ENCODE measurements around the gene CX3CR1.

The CX3CR1 gene

GRCh38 chr3:39279745-39280517 is at the start of gene CX3CR1:
Gene CX3CR1, minus strand, starts transcription at chr3:39280036. Its CDS starts 13,527 bp downstream, at chr3:39266509.
- DNase-seq (ENCODE audit: extremely low read depth, low read depth): no peak
- TF ChIP-seq CTCF (IDR thresholded peaks at IDR 0.05; ENCODE audit: low read depth, low read length, missing control alignments): no peak
- H3K4me3 ChIP-seq (replicated peaks; ENCODE audit: low read depth, low read length): no peak within 1 kb of the TSS

- TF ChIP-seq CTCF (IDR thresholded peaks at IDR 0.05; ENCODE audit: low read depth, low read length, missing control alignments): no peak
- H3K4me3 ChIP-seq (replicated peaks; ENCODE audit: low read depth, low read length): no peak within 1 kb of the TSS
- no peak for DNase-seq (ENCODE audit: extremely low read depth, low read depth)
Measured at GRCh38 chr3:39329493-39329892, 49.7 kb upstream of the CX3CR1 start, which contains the start of gene CCR8. Gene CCR8, plus strand, starts transcription at chr3:39329709. Its CDS starts 2,623 bp downstream, at chr3:39332332.

- no peak for DNase-seq (ENCODE audit: extremely low read depth, low read depth)
- TF ChIP-seq CTCF (IDR thresholded peaks at IDR 0.05; ENCODE audit: low read depth, low read length, missing control alignments): no peak
- no peak overlapping the region for H3K4me3 ChIP-seq (replicated peaks; ENCODE audit: low read depth, low read length)
Measured at GRCh38 chr3:39327746-39328349, 48.0 kb upstream of the CX3CR1 start.

GRCh38 chr3:39327053-39327745 is 47.4 kb upstream of the CX3CR1 start:
- no peak for DNase-seq (ENCODE audit: extremely low read depth, low read depth)
- TF ChIP-seq CTCF (IDR thresholded peaks at IDR 0.05; ENCODE audit: low read depth, low read length, missing control alignments): no peak
- H3K4me3 ChIP-seq (replicated peaks; ENCODE audit: low read depth, low read length): no peak overlapping the region

GRCh38 chr3:39325236-39325635 is 45.4 kb upstream of the CX3CR1 start:
- no peak for TF ChIP-seq CTCF (IDR thresholded peaks at IDR 0.05; ENCODE audit: low read depth, low read length, missing control alignments)
- no peak for DNase-seq (ENCODE audit: extremely low read depth, low read depth)
- H3K4me3 ChIP-seq (replicated peaks; ENCODE audit: low read depth, low read length): no peak overlapping the region

GRCh38 chr3:39323494-39323893 is 43.7 kb upstream of the CX3CR1 start:
- no peak for DNase-seq (ENCODE audit: extremely low read depth, low read depth)
- no peak for TF ChIP-seq CTCF (IDR thresholded peaks at IDR 0.05; ENCODE audit: low read depth, low read length, missing control alignments)

More at GRCh38 chr3:39323494-39323893, 43.7 kb upstream of the CX3CR1 start:
- no peak overlapping the region for H3K4me3 ChIP-seq (replicated peaks; ENCODE audit: low read depth, low read length)
